OCI-LY7 (cell line): Measurements from ENCODE around the gene CST2. TPM values are rescaled to one million over a fixed set of nuclear protein-coding genes. Genes with fewer than 3 reads are reported as not detected.
"Not testable (repeated sequence)": the region's sequence is repeated elsewhere in the genome, so short reads cannot be mapped to it uniquely, and the experiment has no call there.

Experiments
- BruUV-seq: library from RNA; stranded (reverse); fragments of 400-500 nt; replicated peaks from 2 replicates; lab custom pipeline; 2021; lab: Mats Ljungman, UMichigan
- CTCF ChIA-PET: fragments of 300-600 bp; sonication (Branson Sonifier 250); formaldehyde crosslinking; loops from one replicate; lab custom pipeline; 2022; ENCODE audit warnings: antibody characterized with exemption; ENCODE audit not compliant: unreplicated experiment; lab: Charles Lee
- POLR2A ChIA-PET: fragments of 300-600 bp; sonication (Branson Sonifier 250); formaldehyde crosslinking; loops from one replicate; lab custom pipeline; 2022; ENCODE audit warnings: antibody characterized with exemption; lab: Charles Lee
- DNase-seq: peaks from one replicate; pipeline ENCODE4 v3.0.0-alpha.2; 2015; ENCODE audit warnings: low spot score
- H2AFZ ChIP-seq: fragments of 200-600 bp; sonication (generic), shearing (Covaris generic); 2 replicates; pipeline ENCODE4 v1.6.1; 2014; ENCODE audit warnings: mild to moderate bottlenecking, antibody characterized with exemption, low read length, moderate library complexity
- H3K27ac ChIP-seq: fragments of 200-600 bp; sonication (generic); 2 replicates; pipeline ENCODE4 v1.5.1; 2014; ENCODE audit warnings: mixed run types, low read depth, mild to moderate bottlenecking, moderate library complexity, low read length, inconsistent platforms; ENCODE audit not compliant: poor library complexity, severe bottlenecking
- H3K36me3 ChIP-seq: fragments of 200-600 bp; sonication (generic); 2 replicates; pipeline ENCODE4 v1.6.1; 2014; ENCODE audit warnings: mild to moderate bottlenecking, antibody characterized with exemption, low read length, moderate library complexity, mixed read lengths; ENCODE audit not compliant: insufficient read depth
- H3K4me1 ChIP-seq: fragments of 200-600 bp; sonication (generic); 2 replicates; pipeline ENCODE4 v1.5.1; 2014; ENCODE audit warnings: mild to moderate bottlenecking, low read length; ENCODE audit not compliant: insufficient read depth, poor library complexity, severe bottlenecking
- H3K4me2 ChIP-seq: fragments of 200-600 bp; sonication (generic); 2 replicates; pipeline ENCODE4 v1.6.1; 2014; ENCODE audit warnings: mild to moderate bottlenecking, low read length
- H3K4me3 ChIP-seq: fragments of 200-600 bp; sonication (generic); 2 replicates; pipeline ENCODE4 v1.5.1; 2014; ENCODE audit warnings: mild to moderate bottlenecking, low read depth, low read length; ENCODE audit not compliant: poor library complexity, severe bottlenecking
- H3K79me2 ChIP-seq: fragments of 200-600 bp; sonication (generic); 2 replicates; pipeline ENCODE4 v1.6.1; 2016; ENCODE audit warnings: low read depth, mild to moderate bottlenecking, low read length, moderate library complexity, mixed read lengths; ENCODE audit not compliant: insufficient read depth
- H3K9me2 ChIP-seq: fragments of 200-600 bp; sonication (generic); 2 replicates; pipeline ENCODE4 v1.6.1; 2016; ENCODE audit warnings: mild to moderate bottlenecking, low read length, mixed read lengths; ENCODE audit not compliant: insufficient read depth
- H3K9me3 ChIP-seq: fragments of 200-600 bp; sonication (generic); 2 replicates; pipeline ENCODE4 v1.6.1; 2014; ENCODE audit warnings: mild to moderate bottlenecking, mixed run types, low read length, mixed read lengths
- H4K20me1 ChIP-seq: fragments of 200-600 bp; sonication (generic); 2 replicates; pipeline ENCODE4 v1.6.1; 2014; ENCODE audit warnings: mild to moderate bottlenecking, antibody characterized with exemption, low read length, moderate library complexity, mixed read lengths; ENCODE audit not compliant: insufficient read depth
- CTCF ChIP-seq: fragments of 200-600 bp; sonication (generic); conservative IDR thresholded peaks from 2 replicates; pipeline ENCODE4 v1.5.1; 2014; ENCODE audit warnings: mild to moderate bottlenecking, antibody characterized with exemption, low read length, moderate library complexity, mixed read lengths
- EZH2phosphoT487 ChIP-seq: fragments of 200-600 bp; sonication (generic); IDR thresholded peaks from 2 replicates; pipeline ENCODE4 v1.6.1; 2018; ENCODE audit warnings: low read depth, borderline replicate concordance, mild to moderate bottlenecking, mixed run types, antibody characterized with exemption, low read length, moderate library complexity, mixed read lengths
- intact Hi-C: fragments of 100-400 bp; cut with micrococcal nuclease; formaldehyde crosslinking; loops from one replicate; pipeline ENCODE4 v1.10.0; 2022; ENCODE audit not compliant: unreplicated experiment
- total RNA-seq, 2 experiments: library from RNA; depleted of rRNA in 1 of 2; stranded (reverse); fragments of >200 nt in 1 of 2; shearing (Covaris generic) in 1 of 2; gene quantifications; 2 replicates each; pipeline ENCODE4 v1.2.3, GENCODE V29; 2014 to 2022

Gene CST2
- total RNA-seq, 2 experiments from 2014 or later, result not detected

GRCh38 chr20:23823621-23824324, 2.8 kb downstream of the CST2 start:
- no peaks in the 10 kb centered on the region for H3K9me2 ChIP-seq
- no peaks in the 10 kb centered on the region for H3K36me3 ChIP-seq
- H3K9me3 ChIP-seq, result no peaks in the 10 kb centered on the region
- H3K79me2 ChIP-seq, result no peaks in the 10 kb centered on the region
- DNase-seq, result no peak
- H2AFZ ChIP-seq, result no peak overlapping the region
- intact Hi-C loops, result no loop called here
- CTCF ChIA-PET, result no interaction called here
- POLR2A ChIA-PET, result no interaction called here
- no peak overlapping the region for H3K27ac ChIP-seq
- TF ChIP-seq EZH2phosphoT487, result no peak
- no peaks in the 10 kb centered on the region for H3K4me1 ChIP-seq
- BruUV-seq, result no TSS peak
- H4K20me1 ChIP-seq, result no peaks in the 10 kb centered on the region
- no peak overlapping the region for H3K4me2 ChIP-seq
- no peak overlapping the region for H3K4me3 ChIP-seq

GRCh38 chr20:23823111-23823510, 3.4 kb downstream of the CST2 start:
- no peak overlapping the region for H3K4me3 ChIP-seq
- no peak for DNase-seq
- H3K4me1 ChIP-seq, result no peaks in the 10 kb centered on the region
- H3K9me2 ChIP-seq, result no peaks in the 10 kb centered on the region
- TF ChIP-seq CTCF (no peak), EZH2phosphoT487 (no peak)
- no peaks in the 10 kb centered on the region for H4K20me1 ChIP-seq
- H2AFZ ChIP-seq, result no peak overlapping the region
- intact Hi-C loops, result no loop called here
- BruUV-seq, result no TSS peak
- no peaks in the 10 kb centered on the region for H3K79me2 ChIP-seq
- CTCF ChIA-PET, result no interaction called here
- H3K27ac ChIP-seq, result no peak overlapping the region
- H3K4me2 ChIP-seq, result no peak overlapping the region
- no peaks in the 10 kb centered on the region for H3K36me3 ChIP-seq
- POLR2A ChIA-PET, result no interaction called here
- no peaks in the 10 kb centered on the region for H3K9me3 ChIP-seq

- intact Hi-C loops, result no loop called here
- no peaks in the 10 kb centered on the region for H3K4me1 ChIP-seq
- H3K9me3 ChIP-seq, result no peaks in the 10 kb centered on the region
- POLR2A ChIA-PET, result no interaction called here
- no peak overlapping the region for H3K4me3 ChIP-seq
- H3K4me2 ChIP-seq, result no peak overlapping the region
- DNase-seq, result no peak
- BruUV-seq, result no TSS peak
- H2AFZ ChIP-seq, result no peak overlapping the region
- no peaks in the 10 kb centered on the region for H3K36me3 ChIP-seq
- TF ChIP-seq CTCF (no peak), EZH2phosphoT487 (no peak)
- no peak overlapping the region for H3K27ac ChIP-seq
- H3K9me2 ChIP-seq, result no peaks in the 10 kb centered on the region
- CTCF ChIA-PET, result no interaction called here
- H4K20me1 ChIP-seq, result no peaks in the 10 kb centered on the region
- no peaks in the 10 kb centered on the region for H3K79me2 ChIP-seq
Measured at GRCh38 chr20:23820493-23820892, 6.0 kb downstream of the CST2 start.

- H3K9me3 ChIP-seq, CTCF ChIA-PET, POLR2A ChIA-PET, H3K4me3 ChIP-seq, H3K79me2 ChIP-seq, H3K4me2 ChIP-seq, H3K4me1 ChIP-seq, intact Hi-C loops, H3K9me2 ChIP-seq, H3K27ac ChIP-seq, BruUV-seq, H4K20me1 ChIP-seq, H2AFZ ChIP-seq, DNase-seq, H3K36me3 ChIP-seq: not testable (repeated sequence)
Measured at GRCh38 chr20:23811559-23811958, 15.0 kb downstream of the CST2 start.

- not testable (repeated sequence) for H3K27ac ChIP-seq
Measured at GRCh38 chr20:23810349-23810748, 16.2 kb downstream of the CST2 start.

More at GRCh38 chr20:23810349-23810748, 16.2 kb downstream of the CST2 start:
- H3K9me3 ChIP-seq, H4K20me1 ChIP-seq, DNase-seq, BruUV-seq, H3K79me2 ChIP-seq, intact Hi-C loops, H3K4me2 ChIP-seq, H3K9me2 ChIP-seq, CTCF ChIA-PET, H2AFZ ChIP-seq, H3K4me1 ChIP-seq, H3K36me3 ChIP-seq, POLR2A ChIA-PET, H3K4me3 ChIP-seq: not testable (repeated sequence)
